Transverse colon (tissue), 4 donors: ENCODE results near the gene PTBP3.

Experiments used
- CTCF ChIP-seq, 5 experiments: fragments of 200-600 bp in 3 of 5; fragments of 450-650 bp in 2 of 5; sonication (generic) in 3 of 5; IDR thresholded peaks; 1 replicate in 2 of 5; 2 replicates in 3 of 5; pipeline ENCODE4 v1.5.1; 2016 to 2017; ENCODE audit warnings: antibody characterized with exemption in 5 of 5, inconsistent platforms in 3 of 5, mild to moderate bottlenecking in 2 of 5, moderate library complexity in 1 of 5
- EP300 ChIP-seq: sonication (generic); formaldehyde crosslinking; IDR thresholded peaks from one replicate; pipeline ENCODE4 v1.6.1; 2017; ENCODE audit warnings: antibody characterized with exemption, low read depth
- POLR2A ChIP-seq: fragments of 450-650 bp; IDR thresholded peaks from one replicate; pipeline ENCODE4 v1.6.1; 2016; ENCODE audit warnings: antibody characterized with exemption, mild to moderate bottlenecking, moderate library complexity
- POLR2AphosphoS5 ChIP-seq, 3 donors: sonication (generic); formaldehyde crosslinking; IDR thresholded peaks; one replicate each; pipeline ENCODE4 v1.6.1; 2016; ENCODE audit warnings: antibody characterized with exemption in 3 of 3

GRCh38 chr9:112218908-112219307, 114.5 kb downstream of the PTBP3 start:
- TF ChIP-seq CTCF (IDR thresholded peaks at IDR 0.05) (no peak), POLR2A (no peak), POLR2AphosphoS5 (IDR thresholded peaks at IDR 0.05) (no peak), EP300 (no peak)
